ENCODE measurements around the gene PCNX1. TPM values are rescaled to one million over a fixed set of nuclear protein-coding genes. Genes with fewer than 3 reads are reported as not detected.

The PCNX1 gene
- total and polyA plus RNA-seq, 2 of the 4 experiments (the other 2 are of a cell fraction): 15.0 to 43.7 TPM

DNA sequence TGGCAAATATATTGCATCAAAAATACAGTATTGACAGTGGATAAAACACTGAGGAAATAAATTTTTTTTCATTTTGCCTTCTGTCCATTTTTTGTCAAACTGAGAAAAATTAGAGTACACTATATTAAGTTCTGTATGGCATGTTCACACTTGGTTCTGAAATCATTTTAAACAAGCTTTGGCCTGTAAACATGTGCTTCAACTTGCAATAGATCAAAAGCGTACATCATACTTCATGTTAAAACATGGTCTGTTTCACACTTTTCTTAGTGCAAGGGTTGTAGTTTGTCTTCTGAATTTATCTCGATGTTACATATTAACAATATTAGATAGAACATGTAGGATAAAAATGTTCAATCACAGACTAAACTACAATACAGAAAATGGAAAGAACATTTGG, 208.0 kb downstream of the PCNX1 start:
- peaks cover 6% of the 10 kb centered on the region; the same call in 1 of the 2 replicates for H3K36me3 ChIP-seq (ENCODE audit: control insufficient read depth, insufficient read depth, low read length)
- no CpG with 5 or more reads among the region's 2 CpGs for WGBS, 2 experiments (ENCODE audit: extremely low coverage in 2 of 2, insufficient read length in 1 of 2)
- peaks cover 12% of the 10 kb centered on the region for H3K4me1 ChIP-seq (ENCODE audit: control insufficient read depth, insufficient read depth, low read length)
- no peak overlapping the region for H3K4me2 ChIP-seq (ENCODE audit: low read depth, low read length)
- no peak overlapping the region for H4K8ac ChIP-seq (ENCODE audit: low read depth in 2 of 2, low read length in 2 of 2)
- no peak overlapping the region for H2BK15ac ChIP-seq (ENCODE audit: low read depth, low read length)
- no peak overlapping the region for H3K56ac ChIP-seq (ENCODE audit: extremely low read depth, insufficient read depth, low read length)
- no peak overlapping the region for H2AK9ac ChIP-seq (replicated peaks; ENCODE audit: low read depth, low read length, poor library complexity)
- H3K27ac ChIP-seq (ENCODE audit: insufficient read depth, low read length): no peak overlapping the region
- H4K91ac ChIP-seq (ENCODE audit: insufficient read depth, low read depth, low read length): no peak overlapping the region
- no peak overlapping the region for H3K4ac ChIP-seq (ENCODE audit: low read depth, low read length)
- peaks cover 4 to 8% of the 10 kb centered on the region in 2 experiments for H3K79me1 ChIP-seq (ENCODE audit: low read depth in 1 of 2, low read length in 2 of 2)
- H3K9me1 ChIP-seq (ENCODE audit: insufficient read depth, low read length): peaks cover 3% of the 10 kb centered on the region; the same call in 1 of the 2 replicates
- no peak overlapping the region for H2BK20ac ChIP-seq (ENCODE audit: low read depth, low read length)
- no peak overlapping the region for H3K18ac ChIP-seq (ENCODE audit: low read depth, low read length)
- H2AFZ ChIP-seq (replicated peaks; ENCODE audit: low read length, poor library complexity): no peak overlapping the region
- no peak for TF ChIP-seq MXI1 (IDR thresholded peaks at IDR 0.05; ENCODE audit: borderline replicate concordance, low read depth, low read length)
- TF ChIP-seq SMC3 (IDR thresholded peaks at IDR 0.05; ENCODE audit: low read depth, low read length): no peak
- no peak for TF ChIP-seq BHLHE40 (IDR thresholded peaks at IDR 0.05; ENCODE audit: low read depth, low read length)
- no peak for TF ChIP-seq POLR2A (IDR thresholded peaks at IDR 0.05; ENCODE audit: low read depth, low read length)
- no peak for TF ChIP-seq NFE2L2 (IDR thresholded peaks at IDR 0.05; ENCODE audit: low read depth, low read length)
- TF ChIP-seq, protein P1, sequence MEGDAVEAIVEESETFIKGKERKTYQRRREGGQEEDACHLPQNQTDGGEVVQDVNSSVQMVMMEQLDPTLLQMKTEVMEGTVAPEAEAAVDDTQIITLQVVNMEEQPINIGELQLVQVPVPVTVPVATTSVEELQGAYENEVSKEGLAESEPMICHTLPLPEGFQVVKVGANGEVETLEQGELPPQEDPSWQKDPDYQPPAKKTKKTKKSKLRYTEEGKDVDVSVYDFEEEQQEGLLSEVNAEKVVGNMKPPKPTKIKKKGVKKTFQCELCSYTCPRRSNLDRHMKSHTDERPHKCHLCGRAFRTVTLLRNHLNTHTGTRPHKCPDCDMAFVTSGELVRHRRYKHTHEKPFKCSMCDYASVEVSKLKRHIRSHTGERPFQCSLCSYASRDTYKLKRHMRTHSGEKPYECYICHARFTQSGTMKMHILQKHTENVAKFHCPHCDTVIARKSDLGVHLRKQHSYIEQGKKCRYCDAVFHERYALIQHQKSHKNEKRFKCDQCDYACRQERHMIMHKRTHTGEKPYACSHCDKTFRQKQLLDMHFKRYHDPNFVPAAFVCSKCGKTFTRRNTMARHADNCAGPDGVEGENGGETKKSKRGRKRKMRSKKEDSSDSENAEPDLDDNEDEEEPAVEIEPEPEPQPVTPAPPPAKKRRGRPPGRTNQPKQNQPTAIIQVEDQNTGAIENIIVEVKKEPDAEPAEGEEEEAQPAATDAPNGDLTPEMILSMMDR (conservative IDR thresholded peaks at IDR 0.05; ENCODE audit: low read depth, low read length): no peak
- no peak for TF ChIP-seq MAZ (IDR thresholded peaks at IDR 0.05; ENCODE audit: borderline replicate concordance, low read depth, low read length)
- TF ChIP-seq MAFK (IDR thresholded peaks at IDR 0.05; ENCODE audit: low read depth, low read length): no peak
- no peak for TF ChIP-seq CHD1 (IDR thresholded peaks at IDR 0.05; ENCODE audit: low read depth, low read length)
- TF ChIP-seq RCOR1 (IDR thresholded peaks at IDR 0.05; ENCODE audit: insufficient replicate concordance, low read length): no peak
- TF ChIP-seq CEBPB (IDR thresholded peaks at IDR 0.05; ENCODE audit: low read depth, low read length): no peak
- TF ChIP-seq, protein P2, sequence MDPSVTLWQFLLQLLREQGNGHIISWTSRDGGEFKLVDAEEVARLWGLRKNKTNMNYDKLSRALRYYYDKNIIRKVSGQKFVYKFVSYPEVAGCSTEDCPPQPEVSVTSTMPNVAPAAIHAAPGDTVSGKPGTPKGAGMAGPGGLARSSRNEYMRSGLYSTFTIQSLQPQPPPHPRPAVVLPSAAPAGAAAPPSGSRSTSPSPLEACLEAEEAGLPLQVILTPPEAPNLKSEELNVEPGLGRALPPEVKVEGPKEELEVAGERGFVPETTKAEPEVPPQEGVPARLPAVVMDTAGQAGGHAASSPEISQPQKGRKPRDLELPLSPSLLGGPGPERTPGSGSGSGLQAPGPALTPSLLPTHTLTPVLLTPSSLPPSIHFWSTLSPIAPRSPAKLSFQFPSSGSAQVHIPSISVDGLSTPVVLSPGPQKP (IDR thresholded peaks at IDR 0.05; ENCODE audit: borderline replicate concordance, low read depth, low read length): no peak
- TF ChIP-seq, protein P3, sequence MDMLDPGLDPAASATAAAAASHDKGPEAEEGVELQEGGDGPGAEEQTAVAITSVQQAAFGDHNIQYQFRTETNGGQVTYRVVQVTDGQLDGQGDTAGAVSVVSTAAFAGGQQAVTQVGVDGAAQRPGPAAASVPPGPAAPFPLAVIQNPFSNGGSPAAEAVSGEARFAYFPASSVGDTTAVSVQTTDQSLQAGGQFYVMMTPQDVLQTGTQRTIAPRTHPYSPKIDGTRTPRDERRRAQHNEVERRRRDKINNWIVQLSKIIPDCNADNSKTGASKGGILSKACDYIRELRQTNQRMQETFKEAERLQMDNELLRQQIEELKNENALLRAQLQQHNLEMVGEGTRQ (IDR thresholded peaks at IDR 0.05; ENCODE audit: low read depth, low read length): no peak
- no peak for TF ChIP-seq RAD21 (IDR thresholded peaks at IDR 0.05; ENCODE audit: low read length)
- no peak for TF ChIP-seq RFX5 (IDR thresholded peaks at IDR 0.05; ENCODE audit: low read depth, low read length)
- no peak for TF ChIP-seq FOS (IDR thresholded peaks at IDR 0.05; ENCODE audit: low read depth, low read length)
- intact Hi-C loops (cut with micrococcal nuclease) (loop anchor here (10.0 kb wide), 1 partner anchor 201 kb away; no protein-coding TSS in a partner anchor), in situ Hi-C loops (cut with MboI; ENCODE audit: low sequenced_read_pairs) (no loop called here), dilution Hi-C loops (cut with HindIII; ENCODE audit: low sequenced_read_pairs, unreplicated experiment) (no loop called here)
- H3K9me3 ChIP-seq (ENCODE audit: control insufficient read depth, insufficient read depth, low read length): no peaks in the 10 kb centered on the region
- H3K4me3 ChIP-seq (ENCODE audit: insufficient read depth, low read depth, low read length): no peak overlapping the region
- CTCF ChIA-PET: interaction anchor here (0.5 to 0.6 kb wide), 2 partner anchors 245 to 1531 kb away, joined by 3 to 4 read pairs; no protein-coding TSS in a partner anchor
- H4K5ac ChIP-seq (ENCODE audit: low read depth, low read length): no peak overlapping the region
- H2AK5ac ChIP-seq (ENCODE audit: low read depth, low read length): no peak overlapping the region
- no peak overlapping the region for H2BK120ac ChIP-seq (ENCODE audit: low read depth, low read length)
- POLR2A ChIA-PET (ENCODE audit: unreplicated experiment): no interaction called here
- no peak overlapping the region for H3K9ac ChIP-seq (ENCODE audit: low read depth, low read length)
- H2BK5ac ChIP-seq (ENCODE audit: low read depth, low read length, poor library complexity, severe bottlenecking): no peak overlapping the region
- no peak overlapping the region for H3K14ac ChIP-seq (replicated peaks; ENCODE audit: low read depth, low read length)
- DNase-seq (no peak), ATAC-seq (ENCODE audit: low read depth) (no peak)
- no peaks in the 10 kb centered on the region for H4K20me1 ChIP-seq (ENCODE audit: insufficient read depth, low read length)
- no peaks in the 10 kb centered on the region for H3K27me3 ChIP-seq (ENCODE audit: control insufficient read depth, insufficient read depth, low read length)
- no peak overlapping the region for H3K23ac ChIP-seq (ENCODE audit: low read depth, low read length)
- BruUV-seq (replicated peaks): no TSS peak
